DMS153 treated with DMSO at 0.1 percent for 48 hours (cell line): Measurements from ENCODE around the gene EIPR1.
A peak's percentile ranks its signal among the peaks of the same experiment; 100 is the strongest.
"Not testable (repeated sequence)": the region's sequence is repeated elsewhere in the genome, so short reads cannot be mapped to it uniquely, and the experiment has no call there.

ENCODE experiments used
- DNase-seq: peaks from one replicate; lab custom pipeline; 2025; ENCODE audit not compliant: unreplicated experiment; lab: John Stamatoyannopoulos, UW

EIPR1 gene

GRCh38 chr2:3361518-3362389 lies 15.9 kb downstream of the EIPR1 start:
- DNase-seq, result no peak

- no peak for DNase-seq
These were observed 19.7 kb downstream of the EIPR1 start for GRCh38 chr2:3357926-3358325.

GRCh38 chr2:3357446-3357845 lies 20.2 kb downstream of the EIPR1 start:
- DNase-seq, result not testable (repeated sequence)

- no peak for DNase-seq
These were observed 20.8 kb downstream of the EIPR1 start for GRCh38 chr2:3356799-3357198.

GRCh38 chr2:3355951-3356569 lies 21.6 kb downstream of the EIPR1 start:
- DNase-seq, result no peak

GRCh38 chr2:3354986-3355385 lies 22.6 kb downstream of the EIPR1 start:
- DNase-seq, result no peak

- peak; percentile 66 for DNase-seq
These were observed 28.4 kb downstream of the EIPR1 start for GRCh38 chr2:3349211-3349693.

- peak; percentile 31 for DNase-seq
These were observed 28.9 kb downstream of the EIPR1 start for GRCh38 chr2:3348767-3349166.

GRCh38 chr2:3345621-3346020 lies 32.0 kb downstream of the EIPR1 start:
- no peak for DNase-seq

GRCh38 chr2:3344897-3345296 lies 32.7 kb downstream of the EIPR1 start:
- DNase-seq, result no peak

- no peak for DNase-seq
These were observed 34.6 kb downstream of the EIPR1 start for GRCh38 chr2:3343012-3343411.

GRCh38 chr2:3342324-3342723 lies 35.3 kb downstream of the EIPR1 start:
- DNase-seq, result no peak

- DNase-seq, result no peak
These were observed 36.3 kb downstream of the EIPR1 start for GRCh38 chr2:3341336-3341735.

- DNase-seq, result no peak
These were observed 37.5 kb downstream of the EIPR1 start for GRCh38 chr2:3340144-3340543.

- DNase-seq, result no peak
These were observed 39.3 kb downstream of the EIPR1 start for GRCh38 chr2:3338340-3338739.

- no peak for DNase-seq
These were observed 40.8 kb downstream of the EIPR1 start for GRCh38 chr2:3336844-3337243.

- no peak for DNase-seq
These were observed 42.9 kb downstream of the EIPR1 start for GRCh38 chr2:3334392-3335345.

GRCh38 chr2:3332133-3332532 lies 45.5 kb downstream of the EIPR1 start:
- no peak for DNase-seq

- DNase-seq, result no peak
These were observed 48.1 kb downstream of the EIPR1 start for GRCh38 chr2:3329491-3329890.

- no peak for DNase-seq
These were observed 50.7 kb downstream of the EIPR1 start for GRCh38 chr2:3326871-3327270.

- DNase-seq, result no peak
These were observed 51.5 kb downstream of the EIPR1 start for GRCh38 chr2:3326182-3326537.
